Endothelial cell of umbilical vein (primary cell): ENCODE results near the gene KDM3B. TPM values are rescaled to one million over a fixed set of nuclear protein-coding genes. Genes with fewer than 3 reads are reported as not detected.

Source experiments
- BruUV-seq: library from RNA; stranded (reverse); fragments of 400-500 nt; replicated peaks from 2 replicates; lab custom pipeline; 2021; lab: Mats Ljungman, UMichigan
- CTCF ChIA-PET: fragments of 300-600, 350-600 bp; sonication (Branson Sonifier 250); formaldehyde crosslinking; loops from one replicate; lab custom pipeline; 2021; ENCODE audit warnings: antibody characterized with exemption, inconsistent platforms; lab: Charles Lee
- POLR2A ChIA-PET: fragments of 300-600, 350-600 bp; sonication (Branson Sonifier 250); formaldehyde crosslinking; loops from one replicate; lab custom pipeline; 2021; ENCODE audit warnings: antibody characterized with exemption, inconsistent platforms; lab: Charles Lee
- DNase-seq: peaks from one replicate; pipeline ENCODE4 v3.0.0-alpha.2; 2011; ENCODE audit warnings: low read depth, low spot score
- FAIRE-seq: peaks from 2 replicates; lab custom pipeline; 2011; peaks lifted over from hg19 to GRCh38; lab: Jason Lieb, UNC
- H2AFZ ChIP-seq: 2 replicates; pipeline ENCODE4 v1.6.0; 2012; ENCODE audit warnings: low read depth, low read length, control low read depth, inconsistent platforms
- H3K27ac ChIP-seq: 2 replicates; pipeline ENCODE4 v1.5.1; 2011; ENCODE audit warnings: low read depth, mild to moderate bottlenecking, control low read depth, low read length, moderate library complexity; ENCODE audit not compliant: insufficient read depth
- H3K27me3 ChIP-seq, 2 experiments: 2 replicates each; pipeline versions ENCODE4 v1.6.0 to v1.6.1; 2011; ENCODE audit warnings: low read length in 2 of 2, mixed read lengths in 1 of 2; ENCODE audit not compliant: control insufficient read depth in 2 of 2, insufficient read depth in 2 of 2
- H3K36me3 ChIP-seq, 2 experiments: 2 replicates in 1 of 2; 3 replicates in 1 of 2; pipeline ENCODE4 v1.5.1; 2011; ENCODE audit warnings: low read length in 2 of 2, mild to moderate bottlenecking in 1 of 2, moderate library complexity in 1 of 2; ENCODE audit not compliant: control insufficient read depth in 2 of 2, insufficient read depth in 2 of 2; ENCODE audit errors: extremely low read depth in 1 of 2
- H3K4me1 ChIP-seq: 3 replicates; pipeline ENCODE4 v1.5.1; 2011; ENCODE audit warnings: mild to moderate bottlenecking, low read length; ENCODE audit not compliant: control insufficient read depth, insufficient read depth; ENCODE audit errors: extremely low read depth
- H3K4me2 ChIP-seq: 2 replicates; pipeline ENCODE4 v1.6.1; 2011; ENCODE audit warnings: low read length, control low read depth, mixed read lengths; ENCODE audit not compliant: insufficient read depth
- H3K4me3 ChIP-seq, 3 experiments: fragments of 200-600 bp in 1 of 3; sonication (generic), shearing (Covaris generic) in 1 of 3; replicated peaks in 1 of 3; 2 replicates each; pipeline ENCODE4 v1.5.1; 2011 to 2016; ENCODE audit warnings: control low read depth in 3 of 3, low read length in 3 of 3, mild to moderate bottlenecking in 2 of 3, inconsistent platforms in 1 of 3, low read depth in 1 of 3, moderate library complexity in 1 of 3; ENCODE audit not compliant: insufficient read depth in 1 of 3
- H3K79me2 ChIP-seq: 2 replicates; pipeline ENCODE4 v1.6.0; 2012; ENCODE audit warnings: low read length, inconsistent platforms; ENCODE audit not compliant: control insufficient read depth, insufficient read depth
- H3K9ac ChIP-seq: replicated peaks from 2 replicates; pipeline ENCODE3; 2011; ENCODE audit warnings: low read length, control low read depth; ENCODE audit not compliant: insufficient read depth; ENCODE audit errors: extremely low read depth
- H3K9me1 ChIP-seq: replicated peaks from 3 replicates; pipeline ENCODE4 v1.6.0; 2011; ENCODE audit warnings: mild to moderate bottlenecking, low read length; ENCODE audit not compliant: control insufficient read depth, insufficient read depth; ENCODE audit errors: extremely low read depth
- H3K9me3 ChIP-seq: replicated peaks from 2 replicates; pipeline ENCODE4 v1.5.1; 2012; ENCODE audit warnings: low read length, inconsistent platforms; ENCODE audit not compliant: control insufficient read depth, insufficient read depth
- H4K20me1 ChIP-seq: replicated peaks from 2 replicates; pipeline ENCODE3; 2011; ENCODE audit warnings: mild to moderate bottlenecking, low read length; ENCODE audit not compliant: control insufficient read depth, insufficient read depth; ENCODE audit errors: extremely low read depth
- CTCF ChIP-seq, 2 donors: IDR thresholded peaks; 1 replicate in 1 of 2; 2 replicates in 1 of 2; pipeline ENCODE4 v1.5.1; 2011; ENCODE audit warnings: low read length in 2 of 2, mild to moderate bottlenecking in 2 of 2, moderate library complexity in 2 of 2, control low read depth in 1 of 2, inconsistent platforms in 1 of 2, low read depth in 1 of 2; ENCODE audit not compliant: insufficient read depth in 1 of 2; ENCODE audit errors: extremely low read depth in 1 of 2
- FOS ChIP-seq: IDR thresholded peaks from 2 replicates; pipeline ENCODE4 v1.6.1; 2011; ENCODE audit warnings: mild to moderate bottlenecking, low read length, moderate library complexity, borderline replicate concordance; ENCODE audit not compliant: insufficient read depth
- JUN ChIP-seq: IDR thresholded peaks from 2 replicates; pipeline ENCODE4 v1.6.1; 2011; ENCODE audit warnings: borderline replicate concordance, low read depth; ENCODE audit not compliant: insufficient read length, insufficient read depth
- MAX ChIP-seq: IDR thresholded peaks from 2 replicates; pipeline ENCODE4 v1.6.1; 2011; ENCODE audit not compliant: insufficient read depth, insufficient read length
- dilution Hi-C: fragments of 300-500 bp; cut with MboI; formaldehyde crosslinking; loops from one replicate; pipeline ENCODE4 v1.15.0; 2019; ENCODE audit warnings: low sequenced_read_pairs; ENCODE audit not compliant: extremely low pct_ligation_motif_present
- intact Hi-C: fragments of 100-400 bp; cut with micrococcal nuclease; formaldehyde crosslinking; loops from one replicate; pipeline ENCODE4 v1.10.0; 2022
- polyA plus RNA-seq, 4 experiments: library from polyadenylated mRNA; depleted of rRNA in 3 of 4; stranded (reverse) in 3 of 4; unstranded in 1 of 4; fragments of >200 nt; gene quantifications; 2 replicates each; pipeline versions ENCODE4 v1.2.1 to v1.2.3, GENCODE V29; 2011 to 2012; ENCODE audit warnings: missing spikeins in 1 of 4
- total RNA-seq: library from RNA; stranded (reverse); gene quantifications from 2 replicates; pipeline ENCODE4 v1.2.3, GENCODE V29; 2021

KDM3B gene
- total and polyA plus RNA-seq, 2 donors (not counting 3 experiments of a cell fraction or from before 2014, with no cell fraction given) = 19.0 to 55.7 TPM

DNA sequence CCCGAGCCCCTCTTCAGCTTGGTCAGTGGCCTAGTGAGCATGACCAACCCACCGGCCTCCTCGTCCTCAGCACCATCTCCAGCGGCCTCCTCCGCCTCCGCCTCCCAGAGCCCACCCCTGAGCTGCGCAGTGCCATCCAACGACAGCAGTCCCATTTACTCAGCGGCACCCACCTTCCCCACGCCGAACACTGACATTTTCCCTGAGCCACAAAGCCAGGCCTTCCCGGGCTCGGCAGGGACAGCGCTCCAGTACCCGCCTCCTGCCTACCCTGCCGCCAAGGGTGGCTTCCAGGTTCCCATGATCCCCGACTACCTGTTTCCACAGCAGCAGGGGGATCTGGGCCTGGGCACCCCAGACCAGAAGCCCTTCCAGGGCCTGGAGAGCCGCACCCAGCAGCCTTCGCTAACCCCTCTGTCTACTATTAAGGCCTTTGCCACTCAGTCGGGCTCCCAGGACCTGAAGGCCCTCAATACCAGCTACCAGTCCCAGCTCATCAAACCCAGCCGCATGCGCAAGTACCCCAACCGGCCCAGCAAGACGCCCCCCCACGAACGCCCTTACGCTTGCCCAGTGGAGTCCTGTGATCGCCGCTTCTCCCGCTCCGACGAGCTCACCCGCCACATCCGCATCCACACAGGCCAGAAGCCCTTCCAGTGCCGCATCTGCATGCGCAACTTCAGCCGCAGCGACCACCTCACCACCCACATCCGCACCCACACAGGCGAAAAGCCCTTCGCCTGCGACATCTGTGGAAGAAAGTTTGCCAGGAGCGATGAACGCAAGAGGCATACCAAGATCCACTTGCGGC, 114.6 kb downstream of the KDM3B start:
- POLR2A ChIA-PET = interaction anchor here (1.3 kb wide), 1 partner anchor 37 kb away, joined by 5 read pairs; no protein-coding TSS in a partner anchor
- no TSS peak for BruUV-seq
- no peak for TF ChIP-seq MAX
- no peak for TF ChIP-seq JUN
- TF ChIP-seq FOS = no peak
- no peak for TF ChIP-seq CTCF (IDR thresholded peaks at IDR 0.05; ENCODE audit: extremely low read depth in 1 of 2, insufficient read depth in 1 of 2, low read depth in 1 of 2, low read length in 2 of 2)
- H3K9me3 ChIP-seq = no peaks in the 10 kb centered on the region
- dilution Hi-C loops (no loop called here), intact Hi-C loops (no loop called here)
- H3K27ac ChIP-seq = no peak overlapping the region
- peak overlapping the region in 1 of 3 experiments; percentile 69 for H3K4me3 ChIP-seq
- H3K36me3 ChIP-seq = peaks cover 0 to 3% of the 10 kb centered on the region in 2 experiments
- H3K4me2 ChIP-seq = no peak overlapping the region
- H3K4me1 ChIP-seq = peaks cover 16% of the 10 kb centered on the region
- H3K27me3 ChIP-seq = no peaks in the 10 kb centered on the region
- DNase-seq (peak; percentile 1), FAIRE-seq (no peak)
- no peak overlapping the region for H3K9ac ChIP-seq
- CTCF ChIA-PET = interaction anchor here (1.3 to 5.0 kb wide), 2 partner anchors 10 to 36 kb away, joined by 4 to 70 read pairs; no protein-coding TSS in a partner anchor
- H4K20me1 ChIP-seq = no peaks in the 10 kb centered on the region
- H3K79me2 ChIP-seq = peaks cover 5% of the 10 kb centered on the region
- no peaks in the 10 kb centered on the region for H3K9me1 ChIP-seq
- H2AFZ ChIP-seq = no peak overlapping the region
